ENCODE measurements around the gene RILPL1.

- TF ChIP-seq, protein P1, sequence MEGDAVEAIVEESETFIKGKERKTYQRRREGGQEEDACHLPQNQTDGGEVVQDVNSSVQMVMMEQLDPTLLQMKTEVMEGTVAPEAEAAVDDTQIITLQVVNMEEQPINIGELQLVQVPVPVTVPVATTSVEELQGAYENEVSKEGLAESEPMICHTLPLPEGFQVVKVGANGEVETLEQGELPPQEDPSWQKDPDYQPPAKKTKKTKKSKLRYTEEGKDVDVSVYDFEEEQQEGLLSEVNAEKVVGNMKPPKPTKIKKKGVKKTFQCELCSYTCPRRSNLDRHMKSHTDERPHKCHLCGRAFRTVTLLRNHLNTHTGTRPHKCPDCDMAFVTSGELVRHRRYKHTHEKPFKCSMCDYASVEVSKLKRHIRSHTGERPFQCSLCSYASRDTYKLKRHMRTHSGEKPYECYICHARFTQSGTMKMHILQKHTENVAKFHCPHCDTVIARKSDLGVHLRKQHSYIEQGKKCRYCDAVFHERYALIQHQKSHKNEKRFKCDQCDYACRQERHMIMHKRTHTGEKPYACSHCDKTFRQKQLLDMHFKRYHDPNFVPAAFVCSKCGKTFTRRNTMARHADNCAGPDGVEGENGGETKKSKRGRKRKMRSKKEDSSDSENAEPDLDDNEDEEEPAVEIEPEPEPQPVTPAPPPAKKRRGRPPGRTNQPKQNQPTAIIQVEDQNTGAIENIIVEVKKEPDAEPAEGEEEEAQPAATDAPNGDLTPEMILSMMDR (conservative IDR thresholded peaks at IDR 0.05; ENCODE audit: low read length) = no peak
- TF ChIP-seq EZH2phosphoT487 (IDR thresholded peaks at IDR 0.05; ENCODE audit: borderline replicate concordance, low read depth, low read length) = no peak
Measured at GRCh38 chr12:123519141-123520001, 14.1 kb downstream of the RILPL1 start.
